IMR-90 (cell line): Measurements from ENCODE around the gene RBM44.

ENCODE experiments used
- BHLHE40 ChIP-seq: fragments of 150-350 bp; IDR thresholded peaks from 2 replicates; pipeline ENCODE4 v1.6.1; 2016; ENCODE audit warnings: mild to moderate bottlenecking, low read depth, low read length
- CHD1 ChIP-seq: IDR thresholded peaks from 2 replicates; pipeline ENCODE4 v1.6.1; 2012; ENCODE audit warnings: low read depth, low read length, improper control_type of control experiment
- MXI1 ChIP-seq: IDR thresholded peaks from 2 replicates; pipeline ENCODE4 v1.6.1; 2012; ENCODE audit warnings: low read depth, mild to moderate bottlenecking, low read length, moderate library complexity, borderline replicate concordance
- POLR2A ChIP-seq: IDR thresholded peaks from 2 replicates; pipeline ENCODE4 v1.6.1; 2012; ENCODE audit warnings: mild to moderate bottlenecking, low read depth, low read length
- RAD21 ChIP-seq: IDR thresholded peaks from 2 replicates; pipeline ENCODE4 v1.6.1; 2012; ENCODE audit warnings: low read length, improper control_type of control experiment
- RCOR1 ChIP-seq: IDR thresholded peaks from 2 replicates; pipeline ENCODE4 v1.6.1; 2012; ENCODE audit warnings: mild to moderate bottlenecking, low read length, improper control_type of control experiment; ENCODE audit not compliant: insufficient replicate concordance
- RFX5 ChIP-seq: IDR thresholded peaks from 2 replicates; pipeline ENCODE4 v1.8.0; 2012; ENCODE audit warnings: low read depth, mild to moderate bottlenecking, low read length, moderate library complexity
- SMC3 ChIP-seq: fragments of 150-350 bp; IDR thresholded peaks from 2 replicates; pipeline ENCODE4 v1.6.1; 2016; ENCODE audit warnings: low read depth, mild to moderate bottlenecking, antibody characterized with exemption, low read length, moderate library complexity
- TF ChIP-seq, protein P1 (sequence below): conservative IDR thresholded peaks from 2 replicates; pipeline ENCODE4 v1.5.1; 2012; ENCODE audit warnings: mild to moderate bottlenecking, low read depth, low read length, improper control_type of control experiment
- TF ChIP-seq, protein P2 (sequence below): fragments of 150-350 bp; IDR thresholded peaks from 2 replicates; pipeline ENCODE4 v1.6.1; 2017; ENCODE audit warnings: mild to moderate bottlenecking, antibody characterized with exemption, low read length, low read depth

DNA sequence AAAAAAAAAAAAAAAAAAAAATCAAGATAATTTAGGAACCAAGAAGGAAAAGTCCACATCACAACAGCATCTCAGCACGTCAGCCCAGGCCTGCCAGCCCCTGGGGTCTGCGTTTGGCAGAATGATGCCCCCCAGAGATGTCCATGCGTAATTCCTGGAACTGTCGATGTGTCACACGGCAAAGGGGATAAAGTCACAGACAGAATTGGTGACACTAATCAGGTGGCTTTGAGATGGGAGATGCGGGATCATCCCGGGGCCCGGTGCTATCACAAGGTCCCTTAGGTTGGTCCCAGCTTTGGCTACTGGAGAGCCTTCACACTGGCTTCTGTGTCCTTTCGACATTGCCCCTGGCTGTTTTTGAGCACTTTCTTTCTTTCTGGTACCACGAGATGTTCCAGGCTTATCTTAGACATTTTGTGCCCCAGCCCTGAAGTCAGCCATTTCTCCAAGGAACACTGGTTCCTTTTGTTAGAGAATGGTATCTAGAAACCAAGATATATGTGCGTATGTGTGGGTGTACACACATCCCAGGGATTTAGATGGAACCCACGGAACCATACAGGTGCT, 81.5 kb downstream of the RBM44 start:
- no peak for TF ChIP-seq BHLHE40
- TF ChIP-seq, protein P1, sequence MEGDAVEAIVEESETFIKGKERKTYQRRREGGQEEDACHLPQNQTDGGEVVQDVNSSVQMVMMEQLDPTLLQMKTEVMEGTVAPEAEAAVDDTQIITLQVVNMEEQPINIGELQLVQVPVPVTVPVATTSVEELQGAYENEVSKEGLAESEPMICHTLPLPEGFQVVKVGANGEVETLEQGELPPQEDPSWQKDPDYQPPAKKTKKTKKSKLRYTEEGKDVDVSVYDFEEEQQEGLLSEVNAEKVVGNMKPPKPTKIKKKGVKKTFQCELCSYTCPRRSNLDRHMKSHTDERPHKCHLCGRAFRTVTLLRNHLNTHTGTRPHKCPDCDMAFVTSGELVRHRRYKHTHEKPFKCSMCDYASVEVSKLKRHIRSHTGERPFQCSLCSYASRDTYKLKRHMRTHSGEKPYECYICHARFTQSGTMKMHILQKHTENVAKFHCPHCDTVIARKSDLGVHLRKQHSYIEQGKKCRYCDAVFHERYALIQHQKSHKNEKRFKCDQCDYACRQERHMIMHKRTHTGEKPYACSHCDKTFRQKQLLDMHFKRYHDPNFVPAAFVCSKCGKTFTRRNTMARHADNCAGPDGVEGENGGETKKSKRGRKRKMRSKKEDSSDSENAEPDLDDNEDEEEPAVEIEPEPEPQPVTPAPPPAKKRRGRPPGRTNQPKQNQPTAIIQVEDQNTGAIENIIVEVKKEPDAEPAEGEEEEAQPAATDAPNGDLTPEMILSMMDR, result no peak
- no peak for TF ChIP-seq POLR2A
- no peak for TF ChIP-seq SMC3
- TF ChIP-seq RCOR1, result no peak
- TF ChIP-seq RFX5, result no peak
- TF ChIP-seq CHD1, result no peak
- TF ChIP-seq RAD21, result no peak
- TF ChIP-seq, protein P2, sequence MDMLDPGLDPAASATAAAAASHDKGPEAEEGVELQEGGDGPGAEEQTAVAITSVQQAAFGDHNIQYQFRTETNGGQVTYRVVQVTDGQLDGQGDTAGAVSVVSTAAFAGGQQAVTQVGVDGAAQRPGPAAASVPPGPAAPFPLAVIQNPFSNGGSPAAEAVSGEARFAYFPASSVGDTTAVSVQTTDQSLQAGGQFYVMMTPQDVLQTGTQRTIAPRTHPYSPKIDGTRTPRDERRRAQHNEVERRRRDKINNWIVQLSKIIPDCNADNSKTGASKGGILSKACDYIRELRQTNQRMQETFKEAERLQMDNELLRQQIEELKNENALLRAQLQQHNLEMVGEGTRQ, result no peak
- no peak for TF ChIP-seq MXI1
